ENCODE measurements around the gene GET4. TPM values are rescaled to one million over a fixed set of nuclear protein-coding genes. Genes with fewer than 3 reads are reported as not detected.

GET4 gene
- total RNA-seq, 4 donors from 2014 or later, result 29.7 to 93.3 (median 56.8) TPM

- no peak for DNase-seq
- Histone ChIP-seq H3K9me3 (no peaks in the 10 kb centered on the region), H3K4me1 (peaks cover 0 to 27% (median 0%) of the 10 kb centered on the region in 4 donors), H3K4me3 (peak overlapping the region in 2 of 4 donors; percentile 51 to 57), H3K27ac (peak overlapping the region in 3 of 4 donors; percentile 91 to 99 (median 95)), H3K36me3 (peaks cover 0 to 7% (median 0%) of the 10 kb centered on the region in 3 donors), H3K27me3 (no peaks in the 10 kb centered on the region)
- TF ChIP-seq CTCF (IDR thresholded peaks at IDR 0.05), result no peak
- TF ChIP-seq POLR2A (IDR thresholded peaks at IDR 0.05), result no peak
These were observed 68.4 kb downstream of the GET4 start for GRCh38 chr7:944744-945143.

GRCh38 chr7:945147-945555, 68.8 kb downstream of the GET4 start:
- TF ChIP-seq POLR2A (IDR thresholded peaks at IDR 0.05) (no peak), CTCF (IDR thresholded peaks at IDR 0.05) (no peak)
- no peaks in the 10 kb centered on the region for H3K27me3 ChIP-seq
- peaks cover 0 to 9% (median 0%) of the 10 kb centered on the region in 3 donors for H3K36me3 ChIP-seq
- peak overlapping the region in 3 of 4 donors; percentile 10 to 57 (median 51) for H3K4me3 ChIP-seq
- peaks cover 0 to 31% (median 0%) of the 10 kb centered on the region in 4 donors for H3K4me1 ChIP-seq
- no peak for DNase-seq
- H3K9me3 ChIP-seq, result no peaks in the 10 kb centered on the region
- H3K27ac ChIP-seq, result peak overlapping the region in 3 of 4 donors; percentile 91 to 99 (median 95)

- peak overlapping the region in 3 of 4 donors; percentile 91 to 99 (median 95) for H3K27ac ChIP-seq
- no peaks in the 10 kb centered on the region for H3K9me3 ChIP-seq
- peak in 2 of 3 donors; percentile 94 to 98 for DNase-seq
- no peaks in the 10 kb centered on the region for H3K27me3 ChIP-seq
- peaks cover 0 to 9% (median 0%) of the 10 kb centered on the region in 3 donors for H3K36me3 ChIP-seq
- H3K4me1 ChIP-seq, result peaks cover 0 to 36% (median 0%) of the 10 kb centered on the region in 4 donors
- peak overlapping the region in 3 of 4 donors; percentile 10 to 57 (median 51) for H3K4me3 ChIP-seq
- TF ChIP-seq CTCF (IDR thresholded peaks at IDR 0.05) (peak in 1 of 6 experiments; percentile 9), POLR2A (IDR thresholded peaks at IDR 0.05) (peak; percentile 94 to 98)
These were observed 69.4 kb downstream of the GET4 start for GRCh38 chr7:945556-946255.

Other genes with a start within 250 kb of the GET4 start
- gene DNAAF5, start 149.9 kb upstream of the GET4 start, total RNA-seq, result 10 to 100 TPM; 26.8 to 75.8 (median 45.3) TPM
- gene PRKAR1B, start 149.3 kb upstream of the GET4 start, total RNA-seq, result 10 to 100 TPM; 13.0 to 42.9 (median 17.0) TPM
- gene SUN1, start 44.1 kb upstream of the GET4 start, total RNA-seq, result 100 to 1,000 TPM; 113 to 259 (median 192) TPM
- gene ADAP1, start 78.1 kb downstream of the GET4 start, total RNA-seq, result 100 to 1,000 TPM; 102 to 146 (median 133) TPM
- gene COX19, start 99.0 kb downstream of the GET4 start, total RNA-seq, result 10 to 100 TPM; 15.9 to 41.3 (median 24.7) TPM
- gene CYP2W1, start 106.6 kb downstream of the GET4 start, total RNA-seq, result 10 to 100 TPM in 1 of 4 donors, 1 to 10 TPM in 2, not detected in 1; 2.3 to 23.1 (median 2.5) TPM
- 10 to 100 TPM in 1 of 4 donors, 1 to 10 TPM in 3; 1.4 to 13.2 (median 4.4) TPM for gene GPR146, start 168.0 kb downstream of the GET4 start, total RNA-seq
- 1 to 10 TPM in 3 of 4 donors, under 1 TPM in 1; 0.53 to 8.3 (median 2.1) TPM for gene GPER1, start 211.6 kb downstream of the GET4 start, total RNA-seq